ENCODE data around the gene PAAF1.
A peak's percentile ranks its signal among the peaks of the same experiment; 100 is the strongest.
"Not testable (repeated sequence)": the region's sequence is repeated elsewhere in the genome, so short reads cannot be mapped to it uniquely, and the experiment has no call there.

PAAF1 gene

DNA sequence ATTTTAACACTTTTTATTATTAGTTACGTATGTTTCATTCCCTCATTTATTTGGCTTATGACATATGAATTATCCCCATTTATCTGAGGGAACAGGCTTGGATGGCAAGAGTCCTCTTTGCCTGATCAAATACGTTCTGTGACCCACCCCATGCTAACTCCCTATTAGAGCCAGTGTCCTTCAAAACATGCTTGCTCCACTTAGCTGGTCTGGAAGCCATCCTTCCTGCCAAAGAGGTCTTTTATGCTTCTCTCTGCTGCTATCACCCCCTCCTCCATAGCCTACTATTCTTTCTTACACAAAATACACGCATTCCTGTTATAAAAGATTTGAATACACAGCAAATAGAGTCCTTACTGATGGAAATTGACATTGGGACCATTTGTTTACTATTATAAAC lies 6.5 kb upstream of the PAAF1 start:
- Mint-ChIP-seq H3K4me1 (peaks cover 8% of the 10 kb centered on the region), H3K4me3 (no peak overlapping the region), H3K9me3 (no peaks in the 10 kb centered on the region), H3K36me3 (peaks cover 68% of the 10 kb centered on the region), H3K27ac (no peak overlapping the region)
- DNase-seq (ENCODE audit: low spot score in 2 of 2) (no peak), ATAC-seq (no peak)

DNA sequence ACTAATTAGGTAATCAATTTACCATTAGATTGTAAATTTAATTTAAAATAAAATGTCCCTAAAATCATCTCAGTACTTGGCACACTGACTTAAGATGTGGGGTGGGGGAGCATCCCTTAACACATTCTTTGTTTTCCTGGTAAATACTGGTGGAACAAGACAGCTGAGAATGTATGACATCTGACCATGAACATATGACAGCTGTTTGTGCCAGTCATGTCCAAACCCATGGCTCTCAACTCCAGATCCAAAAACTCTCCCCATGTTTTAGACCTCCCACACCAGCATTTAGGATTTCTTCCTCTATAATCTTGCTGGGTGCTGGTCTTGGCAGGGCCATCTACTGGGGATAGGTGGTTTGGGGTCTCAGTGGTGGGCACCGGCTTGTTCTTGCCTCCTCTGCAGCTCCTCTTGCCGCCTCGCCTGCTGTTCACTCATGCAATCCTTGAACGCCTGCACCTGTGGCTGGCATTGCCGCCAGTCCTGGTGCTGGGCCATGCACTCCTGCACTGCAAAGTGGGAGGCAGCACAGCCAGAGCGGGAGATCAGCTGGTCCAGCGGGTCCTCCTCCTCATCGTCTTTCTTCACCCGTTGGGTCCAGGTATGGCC lies 3.9 kb upstream of the PAAF1 start:
- Mint-ChIP-seq H3K27ac (peak overlapping the region; percentile 98), H3K36me3 (peaks cover 74% of the 10 kb centered on the region), H3K4me1 (peaks cover 30% of the 10 kb centered on the region), H3K9me3 (no peaks in the 10 kb centered on the region), H3K4me3 (no peak overlapping the region)
- DNase-seq (ENCODE audit: low spot score in 2 of 2) = no peak
- no peak for ATAC-seq

DNA sequence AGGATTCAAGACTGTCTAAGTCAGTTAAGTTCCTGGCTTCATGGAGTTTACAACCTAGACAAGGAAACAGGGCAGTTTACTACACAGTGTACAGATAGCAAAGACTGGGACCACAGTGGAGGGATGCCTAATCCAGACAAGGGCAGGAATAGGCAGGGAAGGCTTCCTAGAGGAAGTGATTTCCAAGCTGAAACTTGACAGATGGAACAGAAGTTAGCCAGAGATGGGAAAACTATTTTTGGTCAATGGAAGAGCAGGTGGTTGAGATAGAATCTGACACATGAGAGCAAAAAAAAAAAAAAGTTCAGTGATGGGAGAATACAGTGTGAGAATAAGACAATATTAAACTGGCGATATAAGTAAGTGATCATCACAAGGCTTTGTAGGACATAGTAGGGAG lies 1.4 kb upstream of the PAAF1 start:
- Mint-ChIP-seq H3K27ac (peak overlapping the region; percentile 98), H3K9me3 (no peaks in the 10 kb centered on the region), H3K4me3 (peak overlapping the region; percentile 98), H3K4me1 (peaks cover 36% of the 10 kb centered on the region), H3K36me3 (peaks cover 81% of the 10 kb centered on the region)
- DNase-seq (ENCODE audit: low spot score in 2 of 2) = no peak
- no peak for ATAC-seq

DNA sequence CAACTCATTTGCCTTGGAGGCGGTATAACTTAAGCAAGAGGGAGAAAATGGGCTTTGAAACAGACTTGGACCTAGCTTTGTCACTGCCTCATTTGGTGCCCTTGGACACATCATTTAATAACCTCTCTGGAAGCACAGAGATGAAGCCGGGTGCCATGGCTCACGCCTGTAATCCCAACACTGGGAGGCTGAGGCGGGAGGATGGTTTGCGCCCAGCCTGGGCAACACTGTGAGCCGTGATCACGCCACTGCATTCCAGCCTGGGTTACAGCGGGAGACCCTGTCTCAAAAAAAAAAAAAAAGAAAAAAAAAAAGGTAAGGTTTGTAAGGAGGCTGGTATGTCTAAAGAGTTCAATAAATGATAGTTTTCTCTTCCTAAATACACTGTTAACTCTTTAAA lies 959 bp upstream of the PAAF1 start:
- DNase-seq (ENCODE audit: low spot score in 2 of 2) (no peak), ATAC-seq (no peak)
- Mint-ChIP-seq H3K9me3 (no peaks in the 10 kb centered on the region), H3K27ac (peak overlapping the region; percentile 98), H3K36me3 (peaks cover 78% of the 10 kb centered on the region), H3K4me3 (peak overlapping the region; percentile 98), H3K4me1 (peaks cover 36% of the 10 kb centered on the region)

DNA sequence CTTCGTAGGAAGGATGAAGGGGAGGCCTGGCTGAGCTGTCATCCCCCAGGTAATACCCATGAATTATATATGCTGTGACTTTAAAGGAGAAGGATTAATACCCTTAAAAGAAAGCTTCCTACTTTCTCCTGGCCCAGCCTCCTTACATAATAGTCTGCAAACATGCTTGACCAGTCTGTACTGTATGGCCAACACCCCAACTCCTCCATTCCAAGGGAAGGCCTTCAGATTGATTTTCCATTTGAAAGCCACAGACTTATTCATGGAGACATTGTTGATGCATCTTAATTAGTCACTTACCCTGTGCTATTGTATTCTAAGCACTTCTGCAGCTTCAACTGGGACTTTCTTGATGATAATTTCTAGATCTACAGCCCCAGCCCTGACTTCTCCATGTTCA lies 2.0 kb downstream of the PAAF1 start:
- no peak for DNase-seq (ENCODE audit: low spot score in 2 of 2)
- Mint-ChIP-seq H3K9me3 (no peaks in the 10 kb centered on the region), H3K4me1 (peaks cover 36% of the 10 kb centered on the region), H3K36me3 (peaks cover 52% of the 10 kb centered on the region), H3K4me3 (no peak overlapping the region), H3K27ac (no peak overlapping the region)
- no peak for ATAC-seq

DNA sequence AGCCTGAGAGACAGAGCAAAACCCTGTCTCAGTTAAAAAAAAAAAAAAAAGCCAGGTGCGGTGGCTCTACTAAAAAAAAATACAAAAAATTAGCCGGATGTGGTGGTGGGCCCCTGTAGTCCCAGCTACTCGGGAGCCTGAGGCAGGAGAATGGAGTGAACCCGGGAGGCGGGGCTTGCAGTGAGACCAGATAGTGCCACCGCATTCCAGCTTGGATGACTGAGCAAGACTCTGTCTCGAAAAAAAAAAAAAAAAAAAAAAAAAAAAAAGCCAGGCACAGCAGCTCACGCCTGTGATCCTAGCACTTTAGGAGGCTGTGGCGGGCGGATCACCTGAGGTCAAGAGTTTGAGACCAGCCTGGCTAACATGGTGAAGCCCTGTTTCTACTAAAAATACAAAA lies 3.6 kb downstream of the PAAF1 start:
- not testable (repeated sequence) for H3K27ac Mint-ChIP-seq; H3K4me3 Mint-ChIP-seq; DNase-seq (ENCODE audit: low spot score in 2 of 2); H3K9me3 Mint-ChIP-seq; ATAC-seq
- peaks cover 51% of the 10 kb centered on the region for H3K36me3 Mint-ChIP-seq
- peaks cover 26% of the 10 kb centered on the region for H3K4me1 Mint-ChIP-seq

DNA sequence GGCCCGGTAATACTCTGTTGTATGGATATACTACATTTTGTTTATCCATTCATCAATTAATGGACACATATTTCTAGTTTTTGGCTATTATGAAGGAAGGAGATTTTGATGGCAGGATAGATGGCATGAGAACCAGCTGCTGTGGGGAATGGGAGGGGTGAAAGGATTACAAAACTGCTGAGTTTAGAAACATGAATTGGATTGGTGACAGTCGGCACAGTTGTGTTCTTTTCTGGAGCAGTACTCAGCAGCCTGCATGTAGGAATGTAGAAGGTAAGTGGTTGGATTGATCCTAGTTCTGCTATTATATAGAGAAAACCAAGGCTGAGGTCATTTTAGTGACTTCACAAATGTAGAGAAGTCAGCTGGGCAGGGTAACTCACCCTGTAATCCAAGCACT lies 7.1 kb downstream of the PAAF1 start:
- peaks cover 69% of the 10 kb centered on the region for H3K36me3 Mint-ChIP-seq
- H3K9me3 Mint-ChIP-seq = no peaks in the 10 kb centered on the region

DNA sequence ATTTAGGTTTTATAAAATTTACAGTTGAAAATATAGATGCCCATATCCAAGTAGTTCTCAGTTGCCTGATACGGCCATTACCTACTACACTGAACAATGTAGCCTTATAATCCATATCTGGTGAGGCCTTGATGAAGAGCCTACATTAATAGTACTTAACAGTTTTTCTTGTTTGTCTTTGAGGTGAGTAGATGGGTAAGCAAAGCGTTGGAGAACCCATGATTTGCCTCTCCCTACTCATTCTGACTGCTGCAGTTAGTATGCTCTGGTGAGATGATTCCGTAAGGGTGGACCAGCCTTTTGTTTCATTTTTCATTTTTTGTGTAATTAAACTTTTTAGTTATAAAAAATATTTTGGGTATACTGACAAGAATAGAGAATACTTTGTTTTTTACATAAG lies 11.4 kb downstream of the PAAF1 start:
- H3K27ac Mint-ChIP-seq = no peak overlapping the region
- ATAC-seq = no peak
- peaks cover 96% of the 10 kb centered on the region for H3K36me3 Mint-ChIP-seq

More for the DNA sequence above, 7.1 kb downstream of the PAAF1 start:
- Mint-ChIP-seq H3K27ac (no peak overlapping the region), H3K4me1 (peaks cover 5% of the 10 kb centered on the region), H3K4me3 (no peak overlapping the region)
- no peak for DNase-seq (ENCODE audit: low spot score in 2 of 2)
- no peak for ATAC-seq

DNA sequence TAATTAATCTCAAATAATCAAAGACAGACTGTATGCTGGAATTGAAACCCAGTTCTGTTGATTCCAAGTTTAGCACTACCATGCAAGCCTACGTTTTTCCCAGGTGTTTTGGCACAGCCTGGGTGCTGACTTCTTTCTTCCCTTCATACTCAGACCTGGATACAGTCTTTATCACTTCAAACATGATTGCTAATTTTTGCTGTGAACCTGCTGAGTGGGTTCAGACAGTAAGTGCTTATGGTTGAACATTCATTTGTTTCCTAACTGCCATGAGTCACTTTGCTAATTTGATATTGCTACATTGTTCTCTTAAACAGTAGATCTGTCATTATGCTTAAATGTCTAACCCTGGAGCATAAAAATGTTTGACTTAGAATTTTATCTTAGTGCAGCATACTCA lies 12.2 kb downstream of the PAAF1 start:
- ATAC-seq (peak; percentile 89), DNase-seq (ENCODE audit: low spot score in 2 of 2) (no peak)
- H3K4me3 Mint-ChIP-seq = no peak overlapping the region
- H3K9me3 Mint-ChIP-seq = no peaks in the 10 kb centered on the region
- peaks cover 5% of the 10 kb centered on the region for H3K4me1 Mint-ChIP-seq
- peaks cover 98% of the 10 kb centered on the region for H3K36me3 Mint-ChIP-seq
- peak overlapping the region; percentile 18 for H3K27ac Mint-ChIP-seq

More for the DNA sequence above, 11.4 kb downstream of the PAAF1 start:
- Mint-ChIP-seq H3K9me3 (no peaks in the 10 kb centered on the region), H3K4me1 (peaks cover 5% of the 10 kb centered on the region), H3K4me3 (no peak overlapping the region)
- DNase-seq (ENCODE audit: low spot score in 2 of 2) = no peak

DNA sequence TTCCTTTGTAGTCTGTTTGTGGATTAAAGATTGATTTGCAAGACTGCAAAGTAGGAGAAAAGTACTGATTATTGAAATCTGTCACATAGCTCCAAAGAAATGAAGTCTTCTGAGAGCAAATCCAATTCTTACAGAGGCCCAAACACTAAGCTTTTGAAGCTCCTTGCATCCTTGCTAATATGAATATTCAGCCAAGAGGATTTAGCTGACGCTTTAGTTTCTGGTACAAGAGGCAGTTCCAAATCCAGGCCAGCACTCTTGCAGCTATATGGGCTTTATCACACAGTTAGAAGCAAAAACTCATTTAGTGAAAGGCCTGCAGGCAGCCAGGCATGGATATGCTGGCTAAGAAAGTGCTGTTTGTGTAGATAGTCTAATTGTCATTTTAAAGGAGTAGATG lies 12.7 kb downstream of the PAAF1 start:
- Mint-ChIP-seq H3K4me3 (no peak overlapping the region), H3K27ac (peak overlapping the region; percentile 18), H3K36me3 (peaks cover 96% of the 10 kb centered on the region), H3K9me3 (no peaks in the 10 kb centered on the region), H3K4me1 (peaks cover 5% of the 10 kb centered on the region)
- ATAC-seq = no peak
- no peak for DNase-seq (ENCODE audit: low spot score in 2 of 2)

DNA sequence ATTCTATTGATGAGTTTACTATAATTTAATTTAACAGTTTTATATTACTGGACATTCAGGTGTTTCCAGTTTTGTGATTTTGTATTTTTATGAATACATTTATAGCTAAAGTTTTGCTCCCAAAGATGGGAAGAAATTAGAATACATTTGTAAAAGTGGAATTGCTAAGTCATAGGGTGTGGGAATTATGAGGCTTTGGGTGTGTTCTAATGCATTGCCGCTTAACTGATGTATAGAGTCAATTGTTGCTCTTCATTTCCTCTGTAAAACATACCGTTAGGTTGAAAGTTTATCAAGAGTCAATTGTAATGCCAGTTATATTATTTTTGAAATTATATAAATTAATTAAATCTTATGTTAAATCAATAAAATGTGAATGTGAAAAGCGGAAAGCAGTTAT lies 16.2 kb downstream of the PAAF1 start:
- Mint-ChIP-seq H3K9me3 (no peaks in the 10 kb centered on the region), H3K36me3 (peaks cover 61% of the 10 kb centered on the region), H3K4me1 (no peaks in the 10 kb centered on the region), H3K27ac (no peak overlapping the region), H3K4me3 (no peak overlapping the region)
- DNase-seq (ENCODE audit: low spot score in 2 of 2) = no peak
- no peak for ATAC-seq

DNA sequence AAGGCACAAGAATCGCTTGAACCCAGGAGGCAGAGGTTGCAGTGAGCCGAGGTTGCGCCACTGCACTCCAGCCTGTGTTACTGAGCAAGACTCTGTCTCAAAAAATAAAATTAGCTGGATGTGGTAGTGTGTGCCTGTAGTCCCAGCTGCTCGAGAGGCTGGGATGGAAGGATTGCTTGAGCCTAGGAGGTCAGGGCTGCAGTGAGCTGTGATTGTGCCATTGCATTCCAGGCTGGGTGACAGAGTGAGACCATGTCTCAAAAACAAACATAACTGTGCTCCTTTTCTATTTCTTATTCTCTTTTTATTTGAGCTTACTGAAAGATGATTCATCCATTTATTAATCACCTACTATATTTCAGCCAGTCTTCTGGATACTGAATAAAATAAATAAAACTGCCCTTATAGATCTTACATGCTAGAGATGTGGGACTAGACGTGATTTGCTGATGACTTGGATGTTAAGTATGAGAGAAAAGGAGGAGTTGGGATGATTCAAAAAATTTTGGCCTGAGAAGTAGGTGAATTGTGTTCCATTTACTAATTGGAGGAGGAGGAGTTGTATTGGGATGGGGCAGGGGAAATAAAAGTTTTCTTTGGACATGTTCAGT lies 18.0 kb downstream of the PAAF1 start:
- no peak for DNase-seq (ENCODE audit: low spot score in 2 of 2)
- H3K9me3 Mint-ChIP-seq = no peaks in the 10 kb centered on the region
- no peak for ATAC-seq
- no peak overlapping the region for H3K4me3 Mint-ChIP-seq
- H3K36me3 Mint-ChIP-seq = peaks cover 56% of the 10 kb centered on the region
- H3K27ac Mint-ChIP-seq = no peak overlapping the region
- H3K4me1 Mint-ChIP-seq = no peaks in the 10 kb centered on the region

DNA sequence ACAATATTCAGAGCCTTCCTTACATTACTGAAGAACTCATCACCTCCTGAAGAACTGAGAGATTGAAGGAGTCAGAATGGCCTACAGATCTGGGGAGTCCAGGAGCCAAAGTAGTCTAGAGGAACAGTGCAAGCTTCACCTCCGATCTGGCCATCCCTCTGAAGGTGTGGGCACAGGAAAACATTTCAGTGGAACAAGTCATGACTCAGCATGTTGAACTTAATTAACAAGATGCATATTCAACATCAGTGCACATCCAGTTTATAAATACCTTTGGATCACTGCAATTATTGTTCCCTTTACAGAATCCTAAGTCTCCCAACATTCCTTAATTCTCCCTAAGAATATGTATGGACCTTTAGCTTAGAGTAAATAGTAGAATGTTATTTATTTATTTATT lies 25.5 kb downstream of the PAAF1 start:
- Mint-ChIP-seq H3K9me3 (no peaks in the 10 kb centered on the region), H3K36me3 (peaks cover 49% of the 10 kb centered on the region), H3K4me3 (no peak overlapping the region), H3K27ac (no peak overlapping the region), H3K4me1 (no peaks in the 10 kb centered on the region)
- ATAC-seq = no peak
- no peak for DNase-seq (ENCODE audit: low spot score in 2 of 2)

DNA sequence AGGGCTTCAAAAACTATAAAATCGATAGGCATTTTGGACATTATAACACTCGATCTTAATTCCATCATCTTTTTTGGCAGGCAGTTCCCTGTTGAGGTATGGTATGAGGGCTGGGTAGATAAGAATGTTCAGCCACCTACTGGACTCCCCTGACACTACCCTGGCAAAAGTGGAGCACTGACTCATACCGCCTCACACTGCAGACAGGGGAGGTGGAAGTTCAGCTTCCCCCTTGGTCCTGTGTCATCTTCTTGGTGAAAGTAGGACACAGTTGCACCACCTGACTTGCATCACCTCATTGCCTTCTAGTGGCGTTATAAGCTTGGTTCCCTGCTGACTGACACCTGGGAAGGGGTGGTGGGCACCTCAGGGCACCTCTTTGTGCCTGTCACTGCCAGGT lies 30.4 kb downstream of the PAAF1 start:
- Mint-ChIP-seq H3K36me3 (peaks cover 47% of the 10 kb centered on the region), H3K9me3 (no peaks in the 10 kb centered on the region), H3K27ac (peak overlapping the region; percentile 79), H3K4me1 (no peaks in the 10 kb centered on the region), H3K4me3 (no peak overlapping the region)
- DNase-seq (ENCODE audit: low spot score in 2 of 2) (peak in 1 of 2 donors; percentile 5), ATAC-seq (peak; percentile 100)

DNA sequence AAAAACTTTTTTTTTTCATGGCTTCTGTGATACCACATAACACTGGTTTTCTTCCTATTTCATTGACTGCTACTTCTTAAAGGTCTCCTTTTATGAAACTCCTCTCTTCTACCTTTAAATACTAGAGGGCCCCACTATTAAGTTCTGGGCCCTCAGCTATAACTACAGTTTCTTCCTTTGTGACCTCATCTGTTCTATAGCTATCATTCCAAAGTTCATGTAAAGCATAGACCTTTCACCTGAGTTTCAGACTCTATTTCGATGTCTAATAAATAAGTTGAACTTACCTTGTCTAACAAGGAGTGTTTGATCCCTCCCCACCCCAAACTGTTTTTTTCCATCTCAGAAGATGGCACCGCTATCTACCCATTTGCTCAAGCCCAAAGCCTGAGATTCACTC lies 35.2 kb downstream of the PAAF1 start:
- ATAC-seq (no peak), DNase-seq (ENCODE audit: low spot score in 2 of 2) (no peak)
- H3K9me3 Mint-ChIP-seq = no peaks in the 10 kb centered on the region
- H3K36me3 Mint-ChIP-seq = peaks cover 82% of the 10 kb centered on the region
- peak overlapping the region; percentile 5 for H3K27ac Mint-ChIP-seq
- H3K4me1 Mint-ChIP-seq = no peaks in the 10 kb centered on the region
- H3K4me3 Mint-ChIP-seq = no peak overlapping the region

DNA sequence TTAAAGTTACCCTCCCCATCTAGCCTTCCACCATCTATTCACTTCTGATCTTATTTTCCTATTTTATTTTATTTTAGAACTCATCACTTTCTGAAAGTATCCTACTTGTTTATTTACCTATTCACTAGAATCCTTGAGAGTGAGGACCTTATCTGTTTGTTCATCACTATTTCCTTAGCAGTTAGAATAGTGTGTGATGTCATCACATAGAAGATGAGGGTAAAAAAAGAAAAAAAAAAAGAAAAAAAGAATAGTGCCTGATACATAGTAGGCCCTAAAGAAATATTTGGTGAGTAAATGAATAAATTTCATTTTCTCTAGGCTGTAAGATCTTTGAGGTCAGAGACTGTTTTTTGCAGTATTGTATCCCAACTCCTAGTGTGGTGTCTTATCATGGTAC lies 36.7 kb downstream of the PAAF1 start:
- no peak for DNase-seq (ENCODE audit: low spot score in 2 of 2)
- no peak for ATAC-seq
- Mint-ChIP-seq H3K4me3 (no peak overlapping the region), H3K27ac (no peak overlapping the region), H3K36me3 (peaks cover 96% of the 10 kb centered on the region), H3K4me1 (no peaks in the 10 kb centered on the region), H3K9me3 (no peaks in the 10 kb centered on the region)
